NCI-H128 (cell line): Measurements from ENCODE around the gene UBE2A.

Experiments used
- DNase-seq: peaks from one replicate; lab custom pipeline; 2025; ENCODE audit not compliant: unreplicated experiment; lab: John Stamatoyannopoulos, UW

UBE2A gene

GRCh38 chrX:119574394-119575266 lies at the start of gene UBE2A:
UBE2A (plus strand) TSS chrX:119574563; CDS start chrX:119574712, 149 bp downstream.
- DNase-seq: peak; percentile 68

GRCh38 chrX:119529345-119530276 lies 44.8 kb upstream of the UBE2A start:
- DNase-seq: no peak

GRCh38 chrX:119537487-119537886 lies 36.9 kb upstream of the UBE2A start:
- DNase-seq: no peak

- DNase-seq: no peak
These were observed 34.5 kb upstream of the UBE2A start for GRCh38 chrX:119539872-119540271.

- no peak for DNase-seq
These were observed 33.2 kb upstream of the UBE2A start for GRCh38 chrX:119541188-119541587.

- no peak for DNase-seq
These were observed 24.9 kb upstream of the UBE2A start for GRCh38 chrX:119549327-119550016.

- DNase-seq: no peak
These were observed 21.9 kb upstream of the UBE2A start for GRCh38 chrX:119552508-119552907.

GRCh38 chrX:119565107-119565663 lies 9.2 kb upstream of the UBE2A start, which contains the start of gene STEEP1:
STEEP1 (minus strand) TSS chrX:119565409; CDS start chrX:119565355, 54 bp downstream.
- peak; percentile 58 for DNase-seq

- no peak for DNase-seq
These were observed 4.0 kb upstream of the UBE2A start for GRCh38 chrX:119570351-119570835.

GRCh38 chrX:119573222-119573621 lies 1.1 kb upstream of the UBE2A start:
- no peak for DNase-seq

- DNase-seq: no peak
These were observed 446 bp upstream of the UBE2A start for GRCh38 chrX:119573840-119574393.

- no peak for DNase-seq
These were observed 5.1 kb downstream of the UBE2A start for GRCh38 chrX:119579414-119579813.

- DNase-seq: no peak
These were observed 9.2 kb downstream of the UBE2A start for GRCh38 chrX:119583431-119584059.

- no peak for DNase-seq
These were observed 15.4 kb downstream of the UBE2A start for GRCh38 chrX:119589810-119590209.

- no peak for DNase-seq
These were observed 28.4 kb downstream of the UBE2A start for GRCh38 chrX:119602701-119603255.

GRCh38 chrX:119604766-119605463 lies 30.6 kb downstream of the UBE2A start:
- peak; percentile 13 for DNase-seq

- no peak for DNase-seq
These were observed 31.3 kb downstream of the UBE2A start for GRCh38 chrX:119605464-119606279.
